Ramos (cell line): ENCODE results near the gene SNX18.

ENCODE experiments used
- in situ Hi-C: fragments of 300-500 bp; cut with MboI; formaldehyde crosslinking; loops from one replicate; pipeline ENCODE4 v1.14.3; 2022; ENCODE audit warnings: low sequenced_read_pairs; ENCODE audit not compliant: unreplicated experiment

The SNX18 gene

DNA sequence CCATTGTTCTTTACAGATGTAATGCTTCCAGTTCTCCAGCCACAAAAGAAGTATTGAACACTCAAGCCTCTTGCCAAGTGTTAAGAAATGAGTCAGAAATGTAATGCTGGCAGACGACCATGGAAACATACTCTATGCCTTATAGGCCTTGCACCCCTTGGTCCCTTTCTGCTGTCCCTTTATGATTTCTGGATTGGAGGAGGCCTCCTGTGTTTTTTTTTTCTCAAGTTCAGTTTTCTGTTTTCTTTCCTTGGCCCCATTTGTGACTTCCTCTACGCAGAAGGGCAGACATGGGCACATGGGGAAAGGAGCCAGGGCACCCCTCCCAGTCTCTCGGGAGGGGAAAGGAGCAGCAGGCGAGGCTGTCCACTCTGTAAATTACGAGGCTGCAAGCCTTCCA is 53.4 kb downstream of the SNX18 start:
- in situ Hi-C loops = no loop called here

DNA sequence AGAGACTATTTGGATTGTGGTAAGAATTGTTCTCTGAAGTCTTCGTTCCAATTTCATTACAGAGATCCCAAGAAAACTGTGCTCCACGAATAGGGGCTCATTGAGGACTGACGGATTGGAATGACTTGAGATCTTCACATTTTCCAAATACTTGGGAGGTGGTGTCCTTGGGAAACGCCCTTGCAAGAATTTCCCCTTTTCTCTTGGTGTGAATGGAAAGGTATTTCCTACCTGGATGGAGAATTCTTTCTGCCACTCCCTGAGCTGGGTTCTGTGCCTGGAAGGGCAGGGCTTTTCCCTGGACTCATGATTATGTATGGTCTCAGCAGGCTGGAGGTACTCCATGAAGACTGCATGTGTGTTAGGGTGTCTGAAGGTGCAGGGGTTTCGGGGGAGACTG is 53.9 kb downstream of the SNX18 start:
- in situ Hi-C loops = no loop called here

DNA sequence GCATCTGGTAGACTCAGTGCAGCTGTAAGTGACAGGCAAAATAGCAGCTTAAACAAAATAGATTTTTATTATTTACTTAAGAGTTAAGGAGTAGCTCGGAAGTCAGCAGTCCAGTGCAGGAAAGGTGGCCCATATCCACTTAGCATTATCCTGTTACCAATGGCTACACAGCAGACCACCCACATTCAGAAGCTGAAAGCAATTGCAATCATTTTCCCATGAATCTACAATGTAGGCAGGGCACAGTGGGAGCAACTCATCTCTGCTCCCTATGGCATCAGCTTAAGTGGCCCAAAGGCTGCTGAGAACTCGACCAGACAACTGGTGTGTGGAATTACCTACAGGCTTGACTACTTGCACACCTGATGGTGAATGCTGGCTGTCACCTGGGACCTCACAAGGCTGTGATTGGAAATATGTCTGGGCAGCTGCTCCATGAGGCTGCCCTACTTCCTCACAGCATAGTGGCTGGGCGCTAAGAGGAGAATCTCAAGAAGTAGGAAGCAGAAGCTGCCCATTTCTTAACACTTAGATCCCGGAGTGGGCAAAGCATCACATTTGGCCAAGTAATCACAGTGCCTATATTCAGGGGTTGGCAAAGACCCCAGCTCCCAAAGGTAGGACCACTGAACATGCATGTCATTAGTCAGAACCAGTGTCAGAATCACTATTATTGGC is 56.4 kb downstream of the SNX18 start:
- in situ Hi-C loops = no loop called here

DNA sequence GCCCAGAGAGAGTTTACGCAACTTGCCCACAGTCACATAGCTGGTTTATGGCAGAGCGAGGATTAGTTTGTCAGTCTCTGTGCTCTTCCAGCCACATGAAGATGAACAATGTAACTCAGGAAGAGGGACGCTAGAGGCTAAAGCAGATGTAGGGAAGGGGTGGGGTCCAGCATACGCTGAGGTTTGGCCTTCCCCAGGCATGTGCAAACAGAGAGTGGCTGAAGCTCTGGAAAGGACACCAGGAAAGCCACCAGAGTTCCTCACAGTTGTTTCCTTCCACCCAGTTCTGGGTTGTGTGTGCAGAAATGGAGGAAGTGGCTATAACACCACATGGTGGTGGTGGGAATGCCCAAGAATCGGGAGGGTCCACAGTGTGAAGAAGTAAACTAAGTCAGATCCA is 60.0 kb downstream of the SNX18 start:
- in situ Hi-C loops = no loop called here

DNA sequence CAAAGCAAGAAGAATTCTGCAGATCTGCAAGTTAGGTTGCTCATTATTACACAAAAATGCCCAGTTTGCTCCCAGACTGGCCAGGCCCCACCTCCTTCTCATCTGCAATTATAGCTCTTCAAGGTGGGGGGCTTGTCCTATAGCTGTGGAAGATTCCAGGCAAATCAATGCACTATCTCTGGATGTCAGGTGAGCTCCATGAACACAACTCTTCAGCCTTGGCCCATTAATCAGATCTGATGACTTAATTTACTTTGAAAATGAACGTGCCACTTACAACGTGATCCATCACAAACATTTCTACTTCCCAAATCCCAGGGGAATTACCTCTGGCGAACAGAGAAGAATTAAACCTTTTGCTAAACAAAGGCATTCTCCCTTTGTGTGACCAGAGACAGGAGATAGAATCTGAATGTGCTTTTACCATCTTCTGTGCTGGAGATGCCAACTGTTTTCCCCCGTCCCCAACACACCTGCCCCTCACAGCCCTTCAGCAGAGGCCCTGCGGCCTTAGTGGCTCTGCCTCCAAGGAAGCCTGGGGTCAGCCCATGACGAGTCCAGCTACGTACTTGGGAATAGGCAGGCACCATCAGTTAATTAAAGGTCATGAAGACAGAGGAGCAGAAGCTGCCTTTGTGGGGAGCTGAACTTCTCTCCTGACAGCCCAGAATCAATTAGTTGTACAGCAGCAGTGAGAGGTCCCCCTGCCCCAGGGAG is 60.5 kb downstream of the SNX18 start:
- in situ Hi-C loops = no loop called here

DNA sequence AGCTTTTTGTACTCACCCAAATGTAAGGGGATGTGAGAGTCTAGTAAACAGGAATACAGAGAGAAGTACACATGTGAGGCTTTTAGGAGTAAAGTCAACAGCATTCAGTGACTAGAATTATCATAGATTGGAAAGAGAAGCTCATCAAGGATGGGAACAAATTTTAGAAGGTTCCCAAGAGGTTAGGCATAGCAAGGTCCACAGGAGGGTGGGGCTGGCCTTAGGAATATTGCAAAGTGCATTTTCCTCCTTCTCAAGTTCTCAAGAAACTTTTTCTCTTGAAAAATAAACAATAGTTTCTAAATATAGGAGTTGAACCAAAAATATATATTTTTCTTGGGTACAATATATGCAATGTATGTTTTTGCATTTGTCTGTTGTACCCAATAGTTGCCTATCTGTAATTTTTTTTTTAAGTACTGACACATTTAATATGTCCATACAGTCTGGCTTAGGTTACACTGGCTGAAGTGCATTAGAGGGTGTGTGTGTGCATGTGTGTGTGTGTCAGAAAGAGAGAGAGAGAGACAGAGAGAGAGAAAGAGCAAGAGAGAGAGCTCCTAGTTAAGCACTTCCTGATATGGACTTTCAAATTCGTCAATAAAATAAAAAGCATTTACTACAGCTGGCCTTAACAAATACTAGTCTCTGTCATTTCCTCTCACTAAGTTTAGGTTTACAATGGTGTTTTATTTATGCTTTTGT is 62.2 kb downstream of the SNX18 start:
- in situ Hi-C loops = no loop called here

DNA sequence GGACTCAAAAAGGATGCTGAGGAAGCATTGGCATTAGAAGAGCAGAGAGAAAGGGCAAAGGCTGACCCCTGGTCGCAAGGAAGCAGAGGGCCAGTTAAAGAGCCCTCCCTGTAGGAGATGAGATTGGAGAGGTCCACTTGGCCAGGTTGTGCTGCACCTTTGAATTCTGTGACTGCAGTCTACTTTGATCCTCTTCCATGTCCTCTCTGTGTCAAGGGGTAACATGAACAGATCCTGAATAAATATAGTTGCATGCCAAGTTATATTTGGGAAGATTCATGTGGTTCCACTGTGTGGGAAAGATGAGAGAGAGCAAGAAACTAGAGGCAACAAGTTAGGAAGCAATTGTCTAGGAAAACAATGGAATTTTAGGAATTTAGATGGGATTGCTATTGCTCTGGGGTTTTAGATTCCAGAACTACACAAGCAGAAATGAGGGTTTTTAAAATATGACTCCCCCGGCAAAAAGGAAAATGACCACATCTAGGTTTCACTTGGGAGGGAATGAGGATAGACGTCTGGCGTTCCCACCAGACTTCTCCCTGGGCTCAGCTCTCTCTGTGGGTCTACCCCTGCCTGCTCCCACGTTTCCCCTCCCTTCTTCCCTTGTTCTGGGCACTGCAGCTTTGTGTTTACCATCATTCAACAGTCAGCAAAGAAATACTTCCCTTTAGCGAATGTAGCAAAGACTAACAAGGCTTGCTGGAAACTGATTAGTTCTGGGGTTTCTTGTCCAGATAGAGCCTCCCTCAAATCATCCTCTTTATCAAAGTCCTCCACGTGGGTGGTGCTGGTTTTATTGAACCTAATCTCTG is 63.6 kb downstream of the SNX18 start:
- in situ Hi-C loops = no loop called here

DNA sequence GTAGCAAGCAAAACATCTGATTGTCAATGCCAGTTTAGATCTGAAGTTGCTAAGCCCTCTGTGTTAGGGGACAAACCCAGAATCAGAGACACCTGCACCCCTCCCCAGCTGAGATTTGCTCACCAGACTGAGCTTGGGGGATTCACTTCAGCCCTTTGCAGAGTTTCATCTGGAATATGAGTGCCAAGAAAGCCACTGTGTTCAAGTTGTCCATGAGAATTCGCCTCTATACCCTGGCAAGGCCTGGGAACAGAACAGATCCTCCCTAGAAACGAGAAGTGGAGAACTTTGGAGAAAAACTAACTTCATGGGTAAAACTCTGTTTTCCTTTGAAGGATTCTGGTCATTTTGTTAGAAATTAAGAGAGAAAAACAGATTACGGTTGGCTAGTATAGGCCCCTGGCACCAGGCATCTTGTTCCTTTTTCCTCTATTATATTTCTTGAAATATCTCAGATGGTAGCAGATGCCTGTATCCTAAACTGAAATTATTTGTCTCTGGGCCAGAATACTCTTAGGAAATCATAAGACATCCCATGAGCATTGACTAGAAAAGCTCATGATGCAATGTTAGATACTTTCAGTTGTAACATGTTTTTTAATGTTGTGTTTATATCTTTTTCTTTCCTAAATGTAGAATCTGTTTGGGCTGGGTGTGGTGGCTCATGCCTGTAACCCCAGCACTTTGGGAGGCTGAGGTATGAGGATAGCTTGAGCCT is 64.4 kb downstream of the SNX18 start:
- in situ Hi-C loops = no loop called here

DNA sequence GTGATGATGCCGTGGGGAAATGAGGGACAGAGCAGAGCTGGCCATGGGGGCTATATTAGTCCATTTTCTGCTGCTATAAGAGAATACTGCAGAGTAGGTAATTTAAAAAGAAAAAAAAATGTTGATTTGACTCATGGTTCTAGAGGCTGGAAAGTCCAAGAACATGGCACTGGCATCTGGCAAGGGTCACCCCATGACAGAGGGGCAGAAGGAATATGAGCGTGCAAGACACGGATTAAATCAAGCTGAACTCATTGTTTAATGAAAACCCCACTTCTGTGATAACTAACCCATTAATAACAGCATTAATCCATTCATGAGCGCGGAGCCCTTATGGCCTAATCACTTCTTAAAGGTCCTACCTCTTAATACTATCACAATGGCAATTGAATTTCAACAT is 68.8 kb downstream of the SNX18 start:
- in situ Hi-C loops = no loop called here

DNA sequence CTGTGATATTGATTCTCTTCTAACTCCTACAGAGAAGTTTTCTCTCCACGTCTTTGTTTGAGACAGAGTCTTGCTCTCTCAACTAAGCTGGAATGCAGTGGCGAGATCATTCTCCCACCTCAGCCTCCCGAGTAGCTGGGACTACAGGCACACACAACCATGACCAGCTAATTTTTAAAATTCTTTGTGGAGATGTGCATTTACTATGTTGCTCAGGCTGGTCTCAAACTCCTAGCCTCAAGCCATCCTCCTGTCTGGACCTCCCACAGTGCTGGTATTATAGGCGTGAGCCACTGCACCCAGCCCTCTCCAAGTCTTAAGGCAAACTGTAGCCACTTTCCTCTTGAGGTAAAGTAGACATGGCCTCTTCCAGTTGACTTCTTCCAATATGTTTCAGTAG is 72.2 kb downstream of the SNX18 start:
- in situ Hi-C loops = no loop called here

DNA sequence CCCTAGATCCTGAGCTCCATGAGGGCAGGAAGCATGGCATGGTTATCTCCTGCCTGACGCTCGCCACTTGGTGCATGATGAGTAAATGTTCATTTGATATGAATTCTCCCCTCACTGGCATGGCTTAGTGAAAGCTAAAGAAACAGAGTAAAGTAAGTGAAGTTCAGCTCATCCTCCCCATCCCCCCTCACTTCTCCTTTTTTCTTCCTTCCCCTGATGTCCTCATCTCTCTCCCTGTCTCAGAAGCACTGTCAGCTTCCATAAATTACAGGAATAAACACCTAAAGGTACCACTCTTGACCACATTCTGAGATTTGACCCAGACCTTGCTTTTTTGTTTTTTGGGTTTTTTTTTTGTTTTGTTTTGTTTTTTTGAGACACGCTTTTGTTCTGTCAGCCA is 73.3 kb downstream of the SNX18 start:
- in situ Hi-C loops = no loop called here

DNA sequence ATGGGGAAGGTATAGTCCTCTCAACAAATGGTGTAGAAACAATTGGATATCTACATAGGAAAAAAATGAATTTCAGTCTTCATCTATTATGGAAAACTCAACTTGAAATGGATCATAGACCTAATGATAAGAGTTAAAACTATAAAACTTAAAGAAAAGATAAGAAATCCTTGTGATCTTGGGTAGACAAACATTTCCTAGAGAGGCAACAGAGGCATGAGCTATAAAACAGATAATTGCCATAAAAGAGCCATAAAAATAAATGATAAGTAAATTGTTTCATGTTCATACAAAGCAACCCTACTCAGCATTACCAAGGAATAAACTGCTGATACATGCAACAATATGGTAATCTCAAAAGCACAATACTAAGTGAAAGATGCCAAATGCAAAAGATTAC is 76.2 kb downstream of the SNX18 start:
- in situ Hi-C loops = no loop called here

DNA sequence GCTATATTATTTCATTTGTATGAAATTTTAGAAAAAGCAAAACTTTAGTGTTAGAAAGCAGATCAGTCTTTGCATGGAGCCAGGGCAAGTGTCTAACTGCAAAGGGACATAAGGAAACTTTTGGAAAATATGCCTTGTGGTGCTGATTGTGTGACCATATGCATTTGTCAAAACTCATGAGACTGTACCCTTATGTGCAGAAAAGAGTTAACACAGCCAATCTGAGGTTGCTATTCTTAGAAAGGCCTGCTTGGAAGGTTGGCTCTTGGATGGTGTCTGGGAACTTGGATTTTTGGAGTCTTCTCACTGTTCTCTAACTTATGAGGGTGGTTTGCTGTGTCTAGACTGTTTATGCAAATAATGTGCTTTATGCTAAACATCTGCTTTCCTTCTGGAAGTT is 76.6 kb downstream of the SNX18 start:
- in situ Hi-C loops = no loop called here

DNA sequence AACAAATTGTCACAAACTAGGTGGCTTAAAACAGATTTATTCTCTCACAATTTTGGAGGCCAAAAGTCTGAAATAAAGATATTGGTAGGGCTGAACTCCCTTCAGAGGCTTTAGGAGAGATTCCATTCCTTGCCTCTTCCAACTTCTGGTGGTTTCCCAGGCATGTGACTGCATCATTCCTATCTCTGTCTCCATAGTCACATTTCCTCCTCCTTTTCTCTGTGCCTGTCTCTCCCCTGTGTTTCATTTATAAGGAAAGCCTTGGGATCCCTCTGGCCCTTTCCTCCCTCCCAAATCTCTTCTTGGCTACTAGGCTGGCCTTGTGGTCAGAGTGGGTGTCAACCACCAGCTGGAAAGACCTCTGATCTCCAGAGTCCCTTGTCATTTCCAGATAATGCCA is 78.2 kb downstream of the SNX18 start:
- in situ Hi-C loops = no loop called here
